ENCODE measurements around the gene RHBG. TPM values are rescaled to one million over a fixed set of nuclear protein-coding genes. Genes with fewer than 3 reads are reported as not detected.
"Not testable (repeated sequence)": the region's sequence is repeated elsewhere in the genome, so short reads cannot be mapped to it uniquely, and the experiment has no call there.

The RHBG gene
- polyA plus RNA-seq, 5 donors = 2.3 to 4.1 (median 3.3) TPM

DNA sequence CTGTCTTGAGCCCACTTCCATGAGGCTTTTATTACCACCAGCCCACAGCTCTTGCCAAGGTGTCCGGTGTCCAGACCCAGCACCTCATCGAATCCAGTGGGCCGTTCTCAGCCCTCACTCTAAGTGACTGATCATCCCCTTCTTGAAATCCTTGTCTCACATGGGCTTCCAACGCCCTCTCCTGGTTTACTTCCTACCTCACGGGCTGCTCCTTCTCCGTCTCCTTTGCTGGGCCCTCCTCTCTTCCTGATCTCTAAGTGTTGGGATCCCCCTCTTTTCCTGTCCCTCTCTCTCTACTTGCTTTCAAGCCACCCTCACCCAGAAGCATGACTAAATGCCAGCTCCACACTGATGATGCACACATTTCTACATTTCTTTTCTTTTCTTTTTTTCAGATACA, 9.0 kb upstream of the RHBG start:
- DNase-seq = no peak

DNA sequence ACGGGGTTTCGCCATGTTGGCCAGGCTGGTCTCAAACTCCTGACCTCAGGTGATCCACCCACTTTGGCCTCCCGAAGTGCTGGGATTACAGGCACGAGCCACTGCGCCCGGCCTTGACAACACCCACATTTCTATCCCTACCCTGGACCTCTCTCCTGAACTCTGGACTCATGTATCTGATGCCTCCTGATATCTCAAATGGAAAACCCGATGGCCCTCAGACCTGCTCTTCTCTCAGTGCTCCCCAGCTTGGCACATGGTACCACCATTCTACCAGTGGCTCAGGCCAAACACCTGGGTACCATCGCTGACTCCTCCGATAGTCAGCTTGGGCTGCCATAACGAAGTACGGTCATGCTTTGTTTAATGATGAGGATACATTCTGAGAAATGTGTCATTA, 8.5 kb upstream of the RHBG start:
- DNase-seq = no peak

DNA sequence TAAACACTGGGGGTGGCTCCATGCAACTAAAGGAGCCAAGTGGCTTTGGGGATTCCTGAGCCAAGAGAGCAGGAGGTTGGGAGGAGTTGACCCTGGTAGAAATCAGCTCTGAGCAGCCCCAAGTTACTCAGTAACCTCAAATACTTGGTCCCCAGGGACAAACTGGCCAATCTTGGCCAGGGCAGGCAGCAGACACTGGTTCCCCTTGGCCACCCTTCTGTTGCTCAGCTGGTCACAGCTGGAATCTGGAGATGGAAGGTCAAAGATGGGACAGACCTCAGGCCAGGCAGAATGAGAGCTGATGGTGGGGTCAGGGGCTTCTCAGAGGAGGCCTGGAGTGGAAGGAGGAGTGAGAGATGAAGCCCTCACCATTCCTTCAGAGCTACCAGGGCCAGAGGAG, 3.3 kb upstream of the RHBG start:
- DNase-seq = no peak

DNA sequence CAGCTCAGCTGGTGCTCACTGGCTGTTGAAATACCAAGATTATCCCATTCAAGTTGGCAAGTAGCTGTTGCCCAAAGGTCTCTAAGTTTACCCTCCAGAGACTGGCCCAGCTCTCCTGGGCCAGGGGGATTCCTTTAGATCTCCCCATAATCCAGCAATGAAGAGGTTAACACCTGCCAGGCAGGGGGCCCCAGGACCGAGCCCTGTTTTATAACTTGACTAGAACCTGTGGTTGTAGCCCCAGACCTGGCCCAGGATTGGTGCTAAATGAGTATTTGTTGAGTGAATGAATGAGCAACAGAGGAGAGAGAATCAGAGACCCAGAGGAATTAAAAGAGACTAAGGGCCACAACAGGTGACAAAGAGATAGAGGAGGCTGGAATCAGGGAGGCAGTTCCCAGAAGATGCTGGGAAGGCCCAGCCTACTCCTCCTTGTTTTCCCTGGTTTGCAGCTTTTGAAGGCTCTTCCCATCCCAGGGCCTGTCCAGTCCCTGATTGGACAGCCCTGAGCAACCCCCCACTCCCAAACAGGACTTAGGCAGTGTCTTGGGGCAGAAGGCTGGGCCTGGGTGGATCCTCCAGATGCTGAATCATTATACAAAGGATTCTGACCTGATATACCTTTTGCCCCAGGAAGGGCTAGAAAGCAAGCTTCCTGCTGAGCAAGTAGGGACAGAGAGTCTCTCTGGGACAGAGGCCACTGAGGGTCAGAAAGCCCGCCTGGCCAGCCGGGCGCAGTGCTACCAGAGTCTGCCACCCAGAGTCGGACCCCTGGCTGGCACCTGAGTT, 2.4 kb upstream of the RHBG start:
- DNase-seq = no peak

DNA sequence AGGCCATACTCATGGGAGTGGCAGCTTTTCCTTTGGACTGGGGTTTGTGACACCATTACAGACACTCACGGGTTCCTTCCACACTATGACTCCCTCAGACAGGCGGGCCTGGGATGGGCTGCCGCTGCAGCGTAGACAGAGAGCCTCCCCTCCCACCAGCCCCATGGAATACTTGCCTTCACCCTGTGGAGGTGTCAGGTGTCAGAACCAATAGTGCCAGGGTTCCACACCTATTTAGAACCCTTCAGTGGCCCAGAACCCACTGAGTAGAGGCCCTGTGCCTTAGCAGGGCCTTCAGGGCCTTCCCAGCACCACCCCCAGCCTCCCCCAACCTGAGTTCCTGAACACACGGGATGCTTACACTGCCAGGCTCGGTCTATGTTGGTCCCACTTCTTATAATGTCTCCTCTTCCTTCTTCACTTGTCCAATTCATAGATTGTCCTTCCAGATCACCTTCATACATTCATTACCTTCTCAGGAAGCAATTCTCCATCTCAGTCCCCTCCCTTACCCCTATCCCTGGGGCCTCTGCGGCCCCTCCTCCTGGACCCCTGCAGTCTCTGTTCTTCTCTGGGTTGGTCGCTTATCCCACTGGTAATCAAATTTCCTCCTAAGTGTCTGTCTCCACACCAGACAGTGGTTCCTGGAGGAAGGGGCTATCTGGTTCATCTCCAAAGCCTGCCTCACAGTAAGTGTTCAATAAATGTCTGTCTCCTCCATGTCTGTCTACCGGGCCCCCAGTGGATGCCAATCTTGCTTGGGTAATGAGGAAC, 1.4 kb upstream of the RHBG start:
- DNase-seq = no peak

DNA sequence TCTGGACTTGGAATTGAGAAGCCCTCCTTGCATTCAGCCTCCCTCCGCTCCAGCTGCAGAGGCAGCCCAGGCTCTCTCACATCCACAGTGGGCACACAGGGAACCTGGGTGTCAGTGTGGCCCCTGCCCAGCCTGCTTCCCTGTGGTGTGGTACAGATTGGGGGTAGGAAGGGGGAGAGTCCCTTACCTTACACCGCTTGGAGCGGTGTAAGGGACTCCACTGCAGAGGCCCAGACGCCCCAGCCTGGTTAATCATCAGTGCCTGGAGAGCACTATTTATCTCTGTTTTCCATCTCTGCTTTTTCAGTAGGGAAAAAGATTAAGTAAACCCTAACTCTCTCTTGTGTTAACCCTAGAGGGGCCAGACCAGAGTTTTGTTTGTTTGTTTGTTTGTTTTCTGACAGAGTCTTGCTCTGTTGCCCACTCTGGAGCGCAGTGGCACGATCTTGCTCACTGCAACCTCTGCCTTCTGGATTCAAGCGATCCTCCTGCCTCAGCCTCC, 803 bp upstream of the RHBG start:
- DNase-seq = no peak

DNA sequence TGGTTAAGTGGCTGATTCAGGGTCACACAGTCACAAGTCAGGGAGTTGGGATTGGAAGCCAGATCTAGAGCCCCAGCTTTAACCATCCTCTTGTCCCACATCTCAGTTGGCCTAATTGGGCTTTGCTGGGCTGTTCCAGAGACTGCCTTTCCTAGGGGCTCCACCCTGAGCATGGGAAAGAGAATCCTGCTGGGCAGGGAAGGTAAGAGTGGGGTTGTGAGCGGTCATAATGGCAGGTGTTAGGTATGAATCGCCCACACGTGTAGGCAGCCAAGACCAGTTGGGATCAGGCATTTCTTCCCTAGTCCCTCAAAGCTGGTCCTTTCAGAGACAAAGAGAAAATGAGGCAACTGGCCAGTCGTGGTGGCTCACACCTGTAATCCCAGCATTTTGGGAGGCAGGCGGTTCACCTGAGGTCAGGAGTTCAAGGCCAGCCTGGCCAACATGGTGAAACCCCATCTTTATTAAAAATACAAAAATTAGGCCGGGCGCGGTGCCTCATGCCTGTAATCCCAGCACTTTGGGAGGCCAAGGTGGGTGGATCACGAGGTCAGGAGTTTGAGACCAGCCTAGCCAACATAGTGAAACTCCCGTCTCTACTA, 775 bp downstream of the RHBG start:
- not testable (repeated sequence) for DNase-seq

DNA sequence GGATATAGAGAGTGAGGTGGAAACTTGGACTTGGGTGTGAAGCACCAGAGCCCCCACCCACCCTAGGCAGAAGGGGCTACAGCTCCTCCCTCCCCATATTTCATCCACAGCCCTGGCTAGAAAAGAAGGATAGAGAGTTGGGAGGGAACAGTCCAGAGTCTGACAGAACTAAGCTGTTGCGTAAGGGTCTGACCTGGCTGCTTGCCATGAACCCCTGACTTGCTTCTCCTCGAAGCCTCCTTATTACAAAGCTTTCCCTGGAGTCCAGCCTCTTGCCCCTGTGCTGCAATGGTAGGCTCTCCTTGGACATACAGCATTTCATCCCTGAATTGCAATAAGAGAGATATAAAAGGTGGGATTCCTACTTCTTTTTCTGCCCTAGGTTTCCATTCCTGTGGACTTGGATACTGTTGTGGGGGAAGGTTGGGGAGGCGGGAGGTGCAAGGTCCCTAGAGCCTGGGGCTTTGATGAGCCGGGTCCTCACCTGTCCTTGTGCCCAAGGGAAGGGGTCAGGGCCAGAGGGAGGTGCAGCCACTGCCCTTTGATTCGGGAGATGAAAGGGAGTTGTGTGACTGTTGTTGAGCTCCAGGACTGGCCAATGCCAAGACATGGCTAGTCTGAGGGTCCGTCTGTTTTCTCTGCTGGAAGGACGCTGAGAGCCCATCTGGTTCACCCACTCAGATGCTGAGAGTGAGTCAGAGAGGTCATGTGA, 2.7 kb downstream of the RHBG start:
- DNase-seq = peak; percentile 64 to 79

DNA sequence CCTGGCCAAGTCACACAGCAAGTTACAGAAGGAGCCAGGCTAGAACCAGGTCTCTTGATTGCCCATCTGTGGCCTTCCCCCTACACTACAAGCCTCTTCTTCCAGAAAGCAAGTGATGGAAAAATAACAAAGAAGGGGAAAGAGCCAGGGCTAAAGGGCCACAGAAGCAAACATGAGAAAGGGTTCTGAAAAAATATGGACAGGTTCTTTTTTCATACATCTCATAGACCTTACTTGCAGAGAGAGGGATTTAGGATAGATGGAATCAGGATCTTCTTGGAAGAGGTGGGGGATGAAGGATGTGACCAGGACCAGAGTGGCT, 3.2 kb downstream of the RHBG start:
- DNase-seq = no peak

DNA sequence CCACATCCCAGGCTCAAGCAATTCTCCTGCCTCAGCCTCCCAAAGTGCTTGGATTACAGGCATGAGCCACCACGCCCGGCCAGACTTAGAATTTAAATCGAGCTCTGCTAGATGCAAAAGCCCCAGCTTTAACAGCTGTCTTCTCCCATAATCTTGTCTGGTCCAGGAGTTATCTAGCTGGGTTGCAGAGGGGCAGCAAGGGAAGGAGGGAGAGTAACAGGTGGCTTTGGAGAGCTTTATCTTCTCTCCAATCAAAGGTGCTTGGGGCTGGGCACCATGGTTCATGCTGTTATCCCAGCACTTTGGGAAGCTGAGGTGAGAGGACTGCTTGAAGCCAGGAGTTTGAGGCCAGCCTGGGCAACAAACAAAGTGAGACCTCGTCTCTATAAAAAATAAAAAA, 3.9 kb downstream of the RHBG start:
- DNase-seq = no peak

DNA sequence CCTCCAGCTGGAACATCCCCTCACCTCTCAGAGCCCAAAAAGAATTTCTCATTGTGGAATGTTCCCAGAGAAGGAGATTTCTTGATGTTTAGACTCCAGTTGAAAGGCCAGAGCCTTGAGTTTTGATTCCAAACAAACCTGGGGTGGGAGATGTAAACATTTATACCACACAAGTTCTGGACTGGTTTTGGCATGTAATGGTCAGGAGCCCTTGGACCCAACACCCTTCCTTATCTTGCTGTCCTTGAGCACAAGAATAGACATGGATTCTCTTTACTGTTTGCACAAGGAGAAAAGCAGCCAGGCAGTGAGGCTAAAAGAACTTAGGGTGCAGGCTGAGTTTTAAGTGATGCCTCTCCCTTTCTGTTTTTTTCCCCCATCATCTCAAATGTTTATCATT, 4.5 kb downstream of the RHBG start:
- DNase-seq = no peak

DNA sequence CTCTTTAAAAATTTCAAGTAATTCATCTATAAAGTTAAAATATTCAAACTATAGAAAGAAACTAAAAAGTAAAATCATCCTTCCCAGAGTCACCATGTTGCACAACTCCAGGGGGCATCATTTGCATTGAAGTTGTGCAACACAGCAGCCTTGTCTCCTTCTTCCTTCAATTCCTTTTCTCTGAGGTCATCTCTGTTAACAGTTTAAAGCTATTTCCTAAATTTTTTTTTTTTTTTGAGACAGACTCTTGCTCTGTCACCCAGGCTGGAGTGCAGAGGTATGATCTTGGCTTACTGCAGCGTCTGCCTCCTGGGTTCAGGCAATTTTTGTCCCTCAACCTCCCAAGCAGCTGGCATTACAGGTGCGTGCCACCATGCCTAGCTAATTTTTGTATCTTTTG, 7.1 kb downstream of the RHBG start:
- DNase-seq = no peak

DNA sequence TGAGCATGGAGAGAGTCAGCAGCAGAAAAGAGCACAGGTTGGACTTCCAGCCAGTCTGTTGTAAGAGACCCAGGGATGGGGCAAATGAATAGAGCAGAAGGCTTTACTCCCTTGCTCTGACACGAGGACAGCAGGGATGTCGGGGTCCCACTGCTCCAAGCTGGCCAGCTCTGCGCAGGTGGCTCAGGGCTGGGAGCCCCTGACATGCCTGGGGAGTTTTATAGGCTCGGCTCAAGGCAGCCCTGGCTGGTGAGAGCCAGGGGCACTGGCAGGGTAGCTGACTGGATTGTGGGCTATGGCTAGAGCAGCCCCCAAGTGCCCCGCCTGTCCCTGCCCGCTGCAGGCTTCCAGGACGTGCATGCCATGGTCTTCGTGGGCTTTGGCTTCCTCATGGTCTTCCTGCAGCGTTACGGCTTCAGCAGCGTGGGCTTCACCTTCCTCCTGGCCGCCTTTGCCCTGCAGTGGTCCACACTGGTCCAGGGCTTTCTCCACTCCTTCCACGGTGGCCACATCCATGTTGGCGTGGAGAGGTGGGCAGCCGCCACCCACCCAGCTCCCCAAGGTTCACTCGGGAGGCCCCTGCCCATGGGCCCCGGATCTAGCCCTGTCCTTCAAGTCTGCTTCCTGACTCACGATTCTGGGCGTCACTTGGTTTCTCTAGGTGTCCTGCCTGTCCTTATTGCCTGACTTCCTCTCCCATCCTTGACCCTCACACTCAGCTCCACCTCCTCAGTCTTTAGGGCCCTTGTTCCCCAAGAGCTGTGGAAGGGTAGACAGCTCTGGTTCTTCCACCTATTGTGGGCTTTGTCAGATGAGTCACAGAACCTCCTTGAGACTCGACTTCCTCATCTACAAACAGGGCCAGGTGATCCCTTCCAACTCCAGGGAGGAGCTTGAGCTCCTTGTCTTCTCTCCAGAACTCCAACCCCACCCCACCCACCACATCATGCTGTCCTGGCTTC, 8.2 kb downstream of the RHBG start:
- DNase-seq = no peak

DNA sequence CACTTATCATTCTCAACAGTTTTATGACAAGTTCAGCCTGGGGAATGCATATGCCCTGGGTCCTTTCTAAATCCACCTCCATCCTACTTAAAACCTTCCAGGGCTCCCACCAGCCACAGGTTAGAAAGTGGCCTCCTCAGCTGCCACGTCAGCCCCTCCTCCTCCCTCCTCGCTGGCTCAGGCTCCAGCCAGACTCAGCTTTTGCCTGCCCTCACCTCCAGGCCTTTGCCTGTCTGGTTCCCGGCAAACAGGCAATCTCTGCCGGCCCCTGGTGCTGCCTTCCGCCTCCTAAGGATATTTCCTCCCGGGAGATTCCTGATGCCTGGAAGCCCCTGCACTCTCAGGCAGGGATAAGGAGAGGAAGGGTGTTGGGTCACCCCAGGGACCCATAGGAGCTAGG, 9.5 kb downstream of the RHBG start:
- no peak for DNase-seq

DNA sequence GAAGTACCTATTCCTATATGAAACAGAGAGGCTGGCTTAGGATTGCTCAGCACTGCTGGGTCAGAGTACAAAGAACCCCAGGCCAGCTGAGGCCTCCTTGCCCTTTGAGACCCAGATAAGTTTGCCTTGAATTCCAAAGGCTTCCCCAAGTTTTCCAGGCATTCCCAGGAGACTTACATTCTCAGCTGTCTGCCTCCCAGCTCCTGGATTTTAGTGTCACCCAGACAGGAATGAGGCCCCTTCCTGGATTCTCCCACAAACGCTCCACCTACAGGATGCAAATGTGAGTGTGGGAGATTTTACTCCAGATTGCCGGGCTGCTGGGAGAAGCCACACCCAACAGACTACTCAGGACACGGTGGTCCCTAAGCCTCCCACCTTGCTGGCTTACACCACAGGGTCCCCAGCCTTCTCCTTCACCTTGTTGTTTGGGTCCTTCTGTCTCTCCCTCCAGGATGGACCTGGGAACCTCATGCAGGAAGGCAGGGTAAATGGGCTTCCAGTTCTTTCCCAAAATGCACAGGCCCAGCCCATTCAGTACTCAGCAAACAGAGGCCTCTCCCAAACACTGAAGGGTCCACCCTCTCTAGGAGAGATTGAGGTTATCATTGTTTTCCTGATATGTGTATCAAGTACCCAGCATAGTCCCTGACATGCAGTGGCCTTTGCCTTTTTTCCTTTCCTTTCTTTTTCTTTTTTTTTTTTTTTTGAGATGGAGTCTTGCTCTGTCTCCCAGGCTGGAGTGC, 10.6 kb downstream of the RHBG start:
- no peak for DNase-seq

DNA sequence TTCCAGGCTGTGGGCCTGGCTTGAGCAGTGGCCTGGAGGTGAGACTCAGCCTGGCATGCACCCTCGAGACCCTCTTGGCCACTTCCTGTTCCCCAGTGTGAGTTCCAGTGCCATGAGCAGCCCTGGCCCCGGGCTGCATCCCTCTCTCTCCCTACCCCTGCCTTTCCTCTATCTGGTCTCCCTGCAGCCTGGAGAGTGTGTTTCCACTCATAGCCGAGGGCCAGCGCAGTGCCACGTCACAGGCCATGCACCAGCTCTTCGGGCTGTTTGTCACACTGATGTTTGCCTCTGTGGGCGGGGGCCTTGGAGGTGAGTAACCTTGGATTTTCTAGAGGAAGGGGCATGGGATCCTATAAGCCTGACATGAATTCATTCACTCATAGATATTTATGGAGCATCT, 13.6 kb downstream of the RHBG start:
- DNase-seq = no peak

DNA sequence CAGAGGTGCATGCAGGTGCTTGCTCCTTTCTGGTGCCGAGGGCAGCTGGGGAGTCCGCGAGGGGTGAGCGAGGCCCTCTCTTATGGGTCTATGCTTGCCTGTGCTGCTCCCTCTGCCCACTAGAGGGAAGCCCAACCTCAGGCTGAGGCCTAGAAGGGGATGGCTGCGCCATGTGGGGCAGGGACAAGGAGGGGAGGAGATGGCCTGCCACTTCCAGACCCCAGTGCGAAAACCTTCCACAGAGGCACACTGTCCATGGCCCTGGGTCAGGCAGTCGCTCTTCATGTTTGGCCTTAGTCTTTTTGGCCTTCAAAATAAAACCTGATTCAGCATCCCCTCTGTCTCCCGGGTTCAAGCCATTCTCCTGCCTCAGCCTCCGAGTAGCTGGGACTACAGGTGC, 14.0 kb downstream of the RHBG start:
- DNase-seq = peak in 1 of 2 donors; percentile 36

DNA sequence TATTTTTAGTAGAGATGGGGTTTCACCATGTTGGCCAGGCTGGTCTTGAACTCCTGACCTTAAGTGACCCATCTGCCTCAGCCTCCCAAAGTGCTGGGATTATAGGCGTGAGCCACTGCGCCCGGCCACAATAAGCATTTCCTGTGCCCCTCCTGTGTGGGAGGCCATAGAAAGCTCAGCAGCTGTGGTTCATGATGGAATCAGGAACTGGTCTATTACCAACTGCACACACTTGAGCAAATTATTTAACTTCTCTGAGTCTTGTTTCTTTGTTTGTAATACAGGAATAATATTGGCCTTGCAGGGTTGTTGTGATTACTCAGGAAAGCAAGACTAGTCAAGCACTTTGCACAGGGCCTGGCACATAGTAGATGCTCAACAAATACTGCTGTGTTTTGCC, 15.0 kb downstream of the RHBG start:
- no peak for DNase-seq

DNA sequence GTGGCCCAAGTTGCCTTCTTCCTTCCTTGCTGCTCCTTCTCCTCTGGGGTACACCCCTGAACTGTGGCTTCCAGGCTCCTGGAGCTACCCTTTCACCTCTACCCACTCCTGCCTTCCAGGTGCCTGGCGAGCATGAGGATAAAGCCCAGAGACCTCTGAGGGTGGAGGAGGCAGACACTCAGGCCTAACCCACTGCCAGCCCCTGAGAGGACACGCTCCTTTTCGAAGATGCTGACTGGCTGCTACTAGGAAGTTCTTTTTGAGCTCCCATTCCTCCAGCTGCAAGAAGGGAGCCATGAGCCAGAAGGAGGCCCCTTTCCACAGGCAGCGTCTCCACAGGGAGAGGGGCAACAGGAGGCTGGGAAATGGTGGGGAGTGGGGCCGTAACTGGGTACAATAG, 15.6 kb downstream of the RHBG start:
- DNase-seq = no peak

DNA sequence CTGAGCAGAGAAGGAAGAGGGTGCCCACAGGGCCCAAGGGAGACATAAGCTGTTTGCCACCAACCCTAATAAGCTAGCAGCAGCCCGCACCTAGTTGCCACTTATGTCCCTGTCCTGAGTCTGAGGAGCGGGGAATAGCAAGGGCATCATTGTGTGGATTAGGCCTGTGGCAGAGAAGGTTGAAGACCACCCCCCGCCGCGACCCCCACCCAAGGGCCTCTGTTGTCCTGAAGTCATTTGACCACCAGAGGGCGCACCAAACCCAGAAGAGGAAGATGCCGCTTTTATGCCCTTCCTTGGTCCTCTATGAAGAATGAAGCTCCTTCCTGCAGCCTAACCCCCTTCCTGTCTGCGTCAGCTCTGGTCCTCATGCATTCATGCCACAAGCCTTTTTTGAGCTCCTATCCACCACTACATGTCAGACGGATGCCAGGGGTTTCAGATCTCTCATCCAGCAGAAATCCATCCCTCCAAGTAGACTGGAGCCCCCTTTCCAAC, 16.6 kb downstream of the RHBG start:
- peak; percentile 27 to 50 for DNase-seq

Data from right lung (tissue), 5 donors.